ENCODE data around the gene DHRS13.

The DHRS13 gene

DNA sequence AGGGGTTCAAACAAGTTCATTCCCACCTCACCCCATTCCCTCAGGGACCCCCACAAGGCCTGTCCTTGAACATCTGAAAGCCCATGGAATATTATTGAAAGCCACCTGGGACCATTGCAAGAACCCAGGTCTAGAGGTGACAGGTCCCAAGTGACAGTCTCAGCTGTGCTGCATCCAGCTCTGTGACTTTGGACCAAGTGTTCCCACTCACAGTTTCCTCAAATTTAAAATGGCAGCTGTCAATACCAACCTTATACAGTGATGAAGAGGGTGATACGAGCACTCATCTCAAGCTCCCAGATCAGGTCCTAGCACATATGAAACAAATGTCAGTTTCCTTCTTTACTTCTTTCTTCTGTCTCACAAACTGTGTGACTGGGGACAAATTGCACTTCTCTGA, 38.9 kb downstream of the DHRS13 start:
- Mint-ChIP-seq H3K4me3 (no peak overlapping the region), H3K36me3 (ENCODE audit: low read depth) (peaks cover 13% of the 10 kb centered on the region), H3K27me3 (ENCODE audit: low read depth) (peaks cover 4% of the 10 kb centered on the region), H3K27ac (no peak overlapping the region), H3K9me3 (no peaks in the 10 kb centered on the region), H3K4me1 (no peaks in the 10 kb centered on the region)
- TF ChIP-seq, protein P1, sequence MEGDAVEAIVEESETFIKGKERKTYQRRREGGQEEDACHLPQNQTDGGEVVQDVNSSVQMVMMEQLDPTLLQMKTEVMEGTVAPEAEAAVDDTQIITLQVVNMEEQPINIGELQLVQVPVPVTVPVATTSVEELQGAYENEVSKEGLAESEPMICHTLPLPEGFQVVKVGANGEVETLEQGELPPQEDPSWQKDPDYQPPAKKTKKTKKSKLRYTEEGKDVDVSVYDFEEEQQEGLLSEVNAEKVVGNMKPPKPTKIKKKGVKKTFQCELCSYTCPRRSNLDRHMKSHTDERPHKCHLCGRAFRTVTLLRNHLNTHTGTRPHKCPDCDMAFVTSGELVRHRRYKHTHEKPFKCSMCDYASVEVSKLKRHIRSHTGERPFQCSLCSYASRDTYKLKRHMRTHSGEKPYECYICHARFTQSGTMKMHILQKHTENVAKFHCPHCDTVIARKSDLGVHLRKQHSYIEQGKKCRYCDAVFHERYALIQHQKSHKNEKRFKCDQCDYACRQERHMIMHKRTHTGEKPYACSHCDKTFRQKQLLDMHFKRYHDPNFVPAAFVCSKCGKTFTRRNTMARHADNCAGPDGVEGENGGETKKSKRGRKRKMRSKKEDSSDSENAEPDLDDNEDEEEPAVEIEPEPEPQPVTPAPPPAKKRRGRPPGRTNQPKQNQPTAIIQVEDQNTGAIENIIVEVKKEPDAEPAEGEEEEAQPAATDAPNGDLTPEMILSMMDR (IDR thresholded peaks at IDR 0.05; ENCODE audit: unreplicated experiment in 3 of 3) = no peak

GRCh38 chr17:28862561-28862960, 40.3 kb downstream of the DHRS13 start:
- Mint-ChIP-seq H3K9me3 (no peaks in the 10 kb centered on the region), H3K4me1 (no peaks in the 10 kb centered on the region), H3K27ac (no peak overlapping the region), H3K36me3 (ENCODE audit: low read depth) (peaks cover 27% of the 10 kb centered on the region), H3K27me3 (ENCODE audit: low read depth) (peaks cover 4% of the 10 kb centered on the region), H3K4me3 (no peak overlapping the region)
- TF ChIP-seq, protein P1 (IDR thresholded peaks at IDR 0.05; ENCODE audit: unreplicated experiment in 3 of 3) = no peak

GRCh38 chr17:28861393-28862203, 41.3 kb downstream of the DHRS13 start:
- no peak overlapping the region for H3K4me3 Mint-ChIP-seq
- no peaks in the 10 kb centered on the region for H3K9me3 Mint-ChIP-seq
- no peak overlapping the region for H3K27ac Mint-ChIP-seq
- TF ChIP-seq, protein P1 (IDR thresholded peaks at IDR 0.05; ENCODE audit: unreplicated experiment in 3 of 3) = no peak
- H3K36me3 Mint-ChIP-seq (ENCODE audit: low read depth) = peaks cover 31% of the 10 kb centered on the region
- peaks cover 4% of the 10 kb centered on the region for H3K27me3 Mint-ChIP-seq (ENCODE audit: low read depth)
- no peaks in the 10 kb centered on the region for H3K4me1 Mint-ChIP-seq

- H3K27ac Mint-ChIP-seq = no peak overlapping the region
- H3K36me3 Mint-ChIP-seq (ENCODE audit: low read depth) = peaks cover 35% of the 10 kb centered on the region
- H3K9me3 Mint-ChIP-seq = no peaks in the 10 kb centered on the region
Measured at GRCh38 chr17:28860363-28860808, 42.5 kb downstream of the DHRS13 start.

GRCh38 chr17:28858801-28859355, 44.0 kb downstream of the DHRS13 start:
- no peaks in the 10 kb centered on the region for H3K9me3 Mint-ChIP-seq
- H3K27me3 Mint-ChIP-seq (ENCODE audit: low read depth) = peaks cover 4% of the 10 kb centered on the region
- H3K4me3 Mint-ChIP-seq = peak overlapping the region in 1 of 3 experiments; percentile 38
- no peak overlapping the region for H3K27ac Mint-ChIP-seq
- H3K36me3 Mint-ChIP-seq (ENCODE audit: low read depth) = peaks cover 35% of the 10 kb centered on the region
- TF ChIP-seq, protein P1 (IDR thresholded peaks at IDR 0.05; ENCODE audit: unreplicated experiment in 3 of 3) = no peak
- H3K4me1 Mint-ChIP-seq = peaks cover 9% of the 10 kb centered on the region

More at GRCh38 chr17:28860363-28860808, 42.5 kb downstream of the DHRS13 start:
- no peaks in the 10 kb centered on the region for H3K4me1 Mint-ChIP-seq
- TF ChIP-seq, protein P1 (IDR thresholded peaks at IDR 0.05; ENCODE audit: unreplicated experiment in 3 of 3) = no peak
- peak overlapping the region in 2 of 3 experiments; percentile 20 to 51 for H3K4me3 Mint-ChIP-seq
- H3K27me3 Mint-ChIP-seq (ENCODE audit: low read depth) = peaks cover 4% of the 10 kb centered on the region
